Omental fat pad (tissue), 4 donors: ENCODE measurements around the gene ZFHX3. TPM values are rescaled to one million over a fixed set of nuclear protein-coding genes. Genes with fewer than 3 reads are reported as not detected.

Experiments
- ATAC-seq: fragments of 150-250 bp; one replicate; pipeline ENCODE4 v1.9.1; 2016; ENCODE audit warnings: mild to moderate bottlenecking, moderate library complexity; ENCODE audit not compliant: low FRiP score
- DNase-seq: peaks from one replicate; pipeline ENCODE4 v3.0.0-alpha.2; 2019; ENCODE audit warnings: low spot score
- CTCF ChIP-seq, 3 donors: fragments of 450-650 bp; IDR thresholded peaks; one replicate each; pipeline ENCODE4 v1.5.1; 2016 to 2017; ENCODE audit warnings: antibody characterized with exemption in 3 of 3, mild to moderate bottlenecking in 3 of 3, moderate library complexity in 2 of 3
- total RNA-seq, 4 donors: library from RNA; depleted of rRNA; stranded (reverse); fragments of >200 nt; gene quantifications; one replicate each; pipeline ENCODE4 v1.1.0, GENCODE V29; 2016

Gene ZFHX3
- total RNA-seq, 4 donors from 2014 or later, result 11.8 to 35.2 (median 13.7) TPM

GRCh38 chr16:72898216-72898825, 149.6 kb downstream of the ZFHX3 start:
- TF ChIP-seq CTCF (IDR thresholded peaks at IDR 0.05), result no peak
- no peak for DNase-seq
- ATAC-seq, result no peak

- TF ChIP-seq CTCF (IDR thresholded peaks at IDR 0.05), result no peak
- DNase-seq (no peak), ATAC-seq (no peak)
These were observed 150.2 kb downstream of the ZFHX3 start for GRCh38 chr16:72897707-72898106.

- no peak for TF ChIP-seq CTCF (IDR thresholded peaks at IDR 0.05)
- DNase-seq (no peak), ATAC-seq (no peak)
These were observed 151.3 kb downstream of the ZFHX3 start for GRCh38 chr16:72896485-72897118.

GRCh38 chr16:72895951-72896350, 152.0 kb downstream of the ZFHX3 start:
- DNase-seq (no peak), ATAC-seq (no peak)
- TF ChIP-seq CTCF (IDR thresholded peaks at IDR 0.05), result no peak

GRCh38 chr16:72894293-72895151, 153.4 kb downstream of the ZFHX3 start:
- no peak for TF ChIP-seq CTCF (IDR thresholded peaks at IDR 0.05)
- DNase-seq, result no peak

GRCh38 chr16:72891291-72892227, 156.4 kb downstream of the ZFHX3 start:
- TF ChIP-seq CTCF (IDR thresholded peaks at IDR 0.05), result no peak
- no peak for ATAC-seq
- DNase-seq, result no peak

More at GRCh38 chr16:72894293-72895151, 153.4 kb downstream of the ZFHX3 start:
- no peak for ATAC-seq
